HepG2 (cell line): Measurements from ENCODE around the gene SNX9. TPM values are rescaled to one million over a fixed set of nuclear protein-coding genes. Genes with fewer than 3 reads are reported as not detected.

Source experiments
- ARNT2 ChIP-seq: sonication (generic); formaldehyde crosslinking; IDR thresholded peaks from 2 replicates; pipeline ENCODE4 v1.8.0; 2022; ENCODE audit warnings: mild to moderate bottlenecking, low read depth, missing genetic modification reagents, moderate library complexity
- ASH2L ChIP-seq: fragments of 300-600, 200-600 bp; sonication (generic); IDR thresholded peaks from 2 replicates; pipeline ENCODE4 v1.7.0; 2017; ENCODE audit warnings: low read depth, mild to moderate bottlenecking, moderate library complexity, mixed read lengths, low read length; ENCODE audit not compliant: insufficient read length
- FOXK1 ChIP-seq: sonication (generic); formaldehyde crosslinking; IDR thresholded peaks from 2 replicates; pipeline ENCODE4 v1.4.0; 2020; ENCODE audit warnings: low read depth, missing genetic modification reagents, borderline replicate concordance
- FOXM1 ChIP-seq: sonication (generic); formaldehyde crosslinking; IDR thresholded peaks from 2 replicates; pipeline ENCODE4 v1.5.0; 2020; ENCODE audit warnings: missing genetic modification reagents
- HOXA3 ChIP-seq: sonication (generic); formaldehyde crosslinking; IDR thresholded peaks from 2 replicates; pipeline ENCODE4 v1.5.0; 2020; ENCODE audit warnings: missing genetic modification reagents
- MLLT10 ChIP-seq: sonication (generic); formaldehyde crosslinking; IDR thresholded peaks from 2 replicates; pipeline ENCODE4 v1.4.0; 2020; ENCODE audit warnings: missing genetic modification reagents
- RBAK ChIP-seq: sonication (generic); formaldehyde crosslinking; IDR thresholded peaks from 2 replicates; pipeline ENCODE4 v1.5.1; 2020; ENCODE audit warnings: mild to moderate bottlenecking, missing genetic modification reagents
- SNAPC2 ChIP-seq: sonication (generic); formaldehyde crosslinking; IDR thresholded peaks from 2 replicates; pipeline ENCODE4 v1.8.1; 2022; ENCODE audit warnings: mild to moderate bottlenecking, missing genetic modification reagents
- SOX6 ChIP-seq, 2 experiments: fragments of 450-650 bp in 1 of 2; sonication (generic) in 1 of 2; formaldehyde crosslinking in 1 of 2; IDR thresholded peaks; 2 replicates each; pipeline versions ENCODE4 v1.4.0 to v1.6.1; 2017 to 2020; ENCODE audit warnings: antibody characterized with exemption in 1 of 2, mild to moderate bottlenecking in 1 of 2, missing genetic modification reagents in 1 of 2
- ZBTB37 ChIP-seq: sonication (generic); formaldehyde crosslinking; IDR thresholded peaks from 2 replicates; pipeline ENCODE4 v1.4.0; 2020; ENCODE audit warnings: mild to moderate bottlenecking, missing genetic modification reagents
- ZBTB8A ChIP-seq: sonication (generic); formaldehyde crosslinking; IDR thresholded peaks from 2 replicates; pipeline ENCODE4 v1.4.0; 2020; ENCODE audit warnings: mild to moderate bottlenecking, low read depth, missing genetic modification reagents, borderline replicate concordance
- ZMAT5 ChIP-seq: sonication (generic); formaldehyde crosslinking; IDR thresholded peaks from 2 replicates; pipeline ENCODE4 v1.5.0; 2020; ENCODE audit warnings: mild to moderate bottlenecking, low read depth, missing genetic modification reagents, borderline replicate concordance
- ZNF121 ChIP-seq: sonication (generic); formaldehyde crosslinking; IDR thresholded peaks from 2 replicates; pipeline ENCODE4 v1.5.0; 2020; ENCODE audit warnings: mild to moderate bottlenecking, missing genetic modification reagents
- ZNF256 ChIP-seq: sonication (generic); formaldehyde crosslinking; conservative IDR thresholded peaks from 2 replicates; pipeline ENCODE4 v1.4.0; 2020; ENCODE audit warnings: missing genetic modification reagents
- ZNF329 ChIP-seq: sonication (generic); formaldehyde crosslinking; IDR thresholded peaks from 2 replicates; pipeline ENCODE4 v1.9.0; 2021; ENCODE audit warnings: low read depth, mild to moderate bottlenecking, missing genetic modification reagents
- ZNF646 ChIP-seq: sonication (generic); formaldehyde crosslinking; IDR thresholded peaks from 2 replicates; pipeline ENCODE4 v1.9.0; 2021; ENCODE audit warnings: mild to moderate bottlenecking, missing genetic modification reagents
- ZNF879 ChIP-seq: sonication (generic); formaldehyde crosslinking; IDR thresholded peaks from 2 replicates; pipeline ENCODE4 v1.8.1; 2023; ENCODE audit warnings: missing genetic modification reagents
- ZSCAN25 ChIP-seq: sonication (generic); formaldehyde crosslinking; IDR thresholded peaks from 2 replicates; pipeline ENCODE4 v1.8.0; 2022; ENCODE audit warnings: mild to moderate bottlenecking, missing genetic modification reagents
- polyA plus RNA-seq, 8 experiments: library from polyadenylated mRNA; depleted of rRNA in 3 of 8; stranded (reverse) in 7 of 8; unstranded in 1 of 8; fragments of >200 nt; fragmentation: Illumina TruSeq in 4 of 8; extraction: Trizol in 4 of 8; gene quantifications; 2 replicates each; pipeline versions ENCODE4 v1.2.1 to v1.2.3, GENCODE V29; 2011 to 2016; ENCODE audit warnings: low read depth in 4 of 8, missing spikeins in 1 of 8, mixed read lengths in 1 of 8; ENCODE audit not compliant: insufficient read depth in 1 of 8
- total RNA-seq, 5 experiments: library from RNA; depleted of rRNA; stranded (reverse); fragments of >200 nt; fragmentation: Illumina TruSeq; extraction: Trizol; gene quantifications; 2 replicates each; pipeline ENCODE4 v1.2.3, GENCODE V29; 2016; ENCODE audit warnings: low read depth in 1 of 5

Gene SNX9
- total and polyA plus RNA-seq, 2 of the 13 experiments (the other 11 are each of a cell fraction or from before 2014, with no cell fraction given) = 21.9 to 36.0 TPM

- TF ChIP-seq ZNF646 (CRISPR knock-in tag) (no peak), ZSCAN25 (CRISPR knock-in tag) (peak; percentile 76; the same call in 1 of the 2 replicates), SOX6 (IDR thresholded peaks at IDR 0.05) (no peak), SOX6 (CRISPR knock-in tag; IDR thresholded peaks at IDR 0.05) (no peak), ASH2L (peak; percentile 82), SNAPC2 (CRISPR knock-in tag) (no peak), ZBTB37 (CRISPR knock-in tag) (no peak), ZBTB8A (CRISPR knock-in tag) (no peak), MLLT10 (no peak), RBAK (CRISPR knock-in tag) (no peak), ZNF256 (CRISPR knock-in tag) (0 out of 2 replicates have a peak, but pooled peaks have one; percentile 33), FOXK1 (0 out of 2 replicates have a peak, but pooled peaks have one; percentile 21), ZMAT5 (no peak), ZNF879 (no peak; the same call in 1 of the 2 replicates), FOXM1 (CRISPR knock-in tag) (peak; percentile 64; the same call in 1 of the 2 replicates), ZNF121 (no peak), HOXA3 (peak; percentile 5; the same call in 1 of the 2 replicates), ARNT2 (peak; percentile 23), ZNF329 (CRISPR knock-in tag) (no peak; the same call in 1 of the 2 replicates)
These were observed 703 bp downstream of the SNX9 start (continued) for GRCh38 chr6:157823528-157824370.
